Upper lobe of right lung (tissue), 1 donor: ENCODE data around the gene MED22. TPM values are rescaled to one million over a fixed set of nuclear protein-coding genes. Genes with fewer than 3 reads are reported as not detected.
"Not testable (repeated sequence)": the region's sequence is repeated elsewhere in the genome, so short reads cannot be mapped to it uniquely, and the experiment has no call there.

Source experiments
- ATAC-seq: fragments of 200-7000 bp; cut with Tn5 transposase; one replicate; pipeline ENCODE4 v1.9.1; 2020; ENCODE audit warnings: mild to moderate bottlenecking, moderate library complexity
- DNase-seq: peaks from one replicate; pipeline ENCODE4 v3.0.0-alpha.2; 2020
- H3K27ac ChIP-seq: fragments of 200-600 bp; one replicate; pipeline ENCODE4 v1.8.0; 2022
- H3K27me3 ChIP-seq: fragments of 200-600 bp; one replicate; pipeline ENCODE4 v1.8.0; 2022; ENCODE audit warnings: mild to moderate bottlenecking
- H3K36me3 ChIP-seq: fragments of 200-600 bp; one replicate; pipeline ENCODE4 v1.8.0; 2022
- H3K4me1 ChIP-seq: fragments of 200-600 bp; one replicate; pipeline ENCODE4 v1.8.0; 2022
- H3K4me3 ChIP-seq: fragments of 200-600 bp; one replicate; pipeline ENCODE4 v1.8.0; 2022; ENCODE audit warnings: mild to moderate bottlenecking
- H3K9me3 ChIP-seq: fragments of 200-600 bp; one replicate; pipeline ENCODE4 v1.8.0; 2022
- CTCF ChIP-seq: fragments of 200-600 bp; IDR thresholded peaks from one replicate; pipeline ENCODE4 v1.8.0; 2022; ENCODE audit warnings: antibody characterized with exemption
- intact Hi-C: fragments of 100-400 bp; cut with DNase I; formaldehyde crosslinking; loops from one replicate; pipeline ENCODE4 v1.11.0; 2022
- total RNA-seq: library from RNA; stranded (reverse); fragmentation: NEBNext Ultra II Directional; extraction: Animal tissue kit (Norgen Biotek cat#: 25700); gene quantifications from one replicate; pipeline ENCODE4 v1.2.1, GENCODE V29; 2021
- donor health status: DM: no; HTN: yes; CAD: no; lungs with severe emphysema.

Gene MED22
- total RNA-seq, 1 donor from 2014 or later = 25.8 TPM

- Histone ChIP-seq H3K27me3 (no peaks in the 10 kb centered on the region), H3K27ac (peak overlapping the region; percentile 60), H3K4me1 (peaks cover 11% of the 10 kb centered on the region), H3K9me3 (no peaks in the 10 kb centered on the region), H3K36me3 (peaks cover 51% of the 10 kb centered on the region), H3K4me3 (no peak overlapping the region)
- TF ChIP-seq CTCF = no peak
- no peak for DNase-seq
- ATAC-seq = no peak
- intact Hi-C loops = no loop called here
Measured at GRCh38 chr9:133340916-133341315, 7.0 kb downstream of the MED22 start.

GRCh38 chr9:133340256-133340655 lies 7.7 kb downstream of the MED22 start:
- no peaks in the 10 kb centered on the region for H3K9me3 ChIP-seq
- no peak for DNase-seq
- TF ChIP-seq CTCF = no peak
- no peak overlapping the region for H3K27ac ChIP-seq
- H3K27me3 ChIP-seq = no peaks in the 10 kb centered on the region
- H3K4me3 ChIP-seq = no peak overlapping the region
- peak; percentile 11 for ATAC-seq
- peaks cover 45% of the 10 kb centered on the region for H3K36me3 ChIP-seq
- intact Hi-C loops = no loop called here
- H3K4me1 ChIP-seq = peaks cover 12% of the 10 kb centered on the region

GRCh38 chr9:133339641-133340040 lies 8.3 kb downstream of the MED22 start:
- DNase-seq (no peak), ATAC-seq (no peak)
- no peaks in the 10 kb centered on the region for H3K27me3 ChIP-seq
- no peak overlapping the region for H3K4me3 ChIP-seq
- no peak for TF ChIP-seq CTCF
- peaks cover 40% of the 10 kb centered on the region for H3K36me3 ChIP-seq
- intact Hi-C loops = loop anchor here (10.0 kb wide), 1 partner anchor 155 kb away; no protein-coding TSS in a partner anchor
- H3K9me3 ChIP-seq = no peaks in the 10 kb centered on the region
- peaks cover 18% of the 10 kb centered on the region for H3K4me1 ChIP-seq
- H3K27ac ChIP-seq = no peak overlapping the region

- peak; percentile 5 for TF ChIP-seq CTCF
- H3K9me3 ChIP-seq = no peaks in the 10 kb centered on the region
- H3K27me3 ChIP-seq = no peaks in the 10 kb centered on the region
- ATAC-seq = peak; percentile 97
- peaks cover 25% of the 10 kb centered on the region for H3K4me1 ChIP-seq
- peak within 1 kb of the TSS; percentile 94 for H3K4me3 ChIP-seq
- peak; percentile 96 for DNase-seq
- peak within 1 kb of the TSS; percentile 81 for H3K27ac ChIP-seq
- intact Hi-C loops = loop anchor here (10.0 kb wide), 1 partner anchor 151 kb away; no protein-coding TSS in a partner anchor
- peaks cover 44% of the 10 kb centered on the region for H3K36me3 ChIP-seq
Measured at GRCh38 chr9:133335924-133336811, 11.8 kb downstream of the MED22 start, which contains the start of gene SURF6. SURF6 (minus strand) TSS chr9:133336188; CDS start chr9:133336132, 56 bp downstream.

- Histone ChIP-seq H3K36me3 (peaks cover 47% of the 10 kb centered on the region), H3K4me3 (peak overlapping the region; percentile 94), H3K4me1 (peaks cover 19% of the 10 kb centered on the region)
- not testable (repeated sequence) for H3K27me3 ChIP-seq, H3K27ac ChIP-seq, ATAC-seq, H3K9me3 ChIP-seq
- DNase-seq = peak; percentile 60
- intact Hi-C loops = loop anchor here (10.0 kb wide), 1 partner anchor 150 kb away; no protein-coding TSS in a partner anchor
Measured at GRCh38 chr9:133334888-133335287, 13.0 kb downstream of the MED22 start.

GRCh38 chr9:133334161-133334560 lies 13.8 kb downstream of the MED22 start:
- peaks cover 47% of the 10 kb centered on the region for H3K36me3 ChIP-seq
- H3K4me1 ChIP-seq = peaks cover 19% of the 10 kb centered on the region
- H3K4me3 ChIP-seq = no peak overlapping the region
- DNase-seq (peak; percentile 38), ATAC-seq (no peak)
- H3K27me3 ChIP-seq = no peaks in the 10 kb centered on the region
- intact Hi-C loops = loop anchor here (10.0 kb wide), 1 partner anchor 149 kb away; no protein-coding TSS in a partner anchor
- no peaks in the 10 kb centered on the region for H3K9me3 ChIP-seq
- no peak for TF ChIP-seq CTCF
- H3K27ac ChIP-seq = no peak overlapping the region
